ENCODE data around the gene KDM7A.

DNA sequence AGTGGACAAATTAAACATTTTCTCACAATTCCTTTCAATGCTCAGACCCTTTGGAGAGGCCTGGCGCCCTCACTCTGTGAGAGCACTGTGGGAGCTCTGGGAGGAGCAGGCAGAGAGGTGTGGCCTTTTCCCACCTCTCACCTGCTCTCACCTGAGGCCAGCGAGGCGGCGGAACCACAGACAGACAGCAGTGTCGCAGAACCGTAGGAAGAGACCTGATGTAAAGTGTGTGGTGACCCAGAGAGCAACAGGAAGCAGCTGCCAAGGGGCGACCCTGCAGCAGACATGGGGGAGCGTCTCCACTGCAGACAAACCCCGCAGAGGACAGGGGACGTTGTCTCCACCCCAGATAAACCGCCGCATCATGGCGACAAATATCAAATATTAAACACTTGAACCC lies 98.4 kb downstream of the KDM7A start:
- TF ChIP-seq, protein P1, sequence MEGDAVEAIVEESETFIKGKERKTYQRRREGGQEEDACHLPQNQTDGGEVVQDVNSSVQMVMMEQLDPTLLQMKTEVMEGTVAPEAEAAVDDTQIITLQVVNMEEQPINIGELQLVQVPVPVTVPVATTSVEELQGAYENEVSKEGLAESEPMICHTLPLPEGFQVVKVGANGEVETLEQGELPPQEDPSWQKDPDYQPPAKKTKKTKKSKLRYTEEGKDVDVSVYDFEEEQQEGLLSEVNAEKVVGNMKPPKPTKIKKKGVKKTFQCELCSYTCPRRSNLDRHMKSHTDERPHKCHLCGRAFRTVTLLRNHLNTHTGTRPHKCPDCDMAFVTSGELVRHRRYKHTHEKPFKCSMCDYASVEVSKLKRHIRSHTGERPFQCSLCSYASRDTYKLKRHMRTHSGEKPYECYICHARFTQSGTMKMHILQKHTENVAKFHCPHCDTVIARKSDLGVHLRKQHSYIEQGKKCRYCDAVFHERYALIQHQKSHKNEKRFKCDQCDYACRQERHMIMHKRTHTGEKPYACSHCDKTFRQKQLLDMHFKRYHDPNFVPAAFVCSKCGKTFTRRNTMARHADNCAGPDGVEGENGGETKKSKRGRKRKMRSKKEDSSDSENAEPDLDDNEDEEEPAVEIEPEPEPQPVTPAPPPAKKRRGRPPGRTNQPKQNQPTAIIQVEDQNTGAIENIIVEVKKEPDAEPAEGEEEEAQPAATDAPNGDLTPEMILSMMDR (IDR thresholded peaks at IDR 0.05): no peak
- TF ChIP-seq JUN (CRISPR knock-in tag; IDR thresholded peaks at IDR 0.05): no peak
- no peak for TF ChIP-seq ZNF317 (CRISPR knock-in tag; IDR thresholded peaks at IDR 0.05; ENCODE audit: borderline replicate concordance, low read depth)
